ENCODE results near the gene AXL. TPM values are rescaled to one million over a fixed set of nuclear protein-coding genes. Genes with fewer than 3 reads are reported as not detected.

The AXL gene
- total and polyA plus RNA-seq, 4 donors, result 4.3 to 24.8 (median 12.1) TPM

DNA sequence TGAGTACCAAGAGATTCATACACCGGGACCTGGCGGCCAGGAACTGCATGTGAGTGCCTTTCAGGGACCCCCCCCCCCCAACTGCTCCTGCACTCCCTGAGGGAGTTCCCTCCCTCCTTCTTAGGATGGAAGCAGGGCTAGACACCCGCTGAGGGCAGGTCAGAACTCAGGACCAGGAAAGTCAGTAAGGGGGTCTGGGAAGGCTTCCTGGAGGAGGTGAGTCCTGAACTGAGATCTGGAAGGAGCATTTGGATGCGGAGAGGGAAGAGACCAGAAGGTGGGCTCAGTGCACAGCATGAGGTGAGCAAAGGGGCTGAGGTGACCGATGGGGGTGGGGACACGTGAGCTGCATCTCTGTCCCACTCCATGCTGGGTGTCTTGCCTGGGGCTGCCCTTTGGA, 34.6 kb downstream of the AXL start:
- Histone ChIP-seq H3K9me3 (ENCODE audit: control insufficient read depth in 4 of 4, low read length in 3 of 4) (no peaks in the 10 kb centered on the region), H3K9ac (ENCODE audit: low read depth in 1 of 2, low read length in 2 of 2) (no peak overlapping the region), H3K4me3 (ENCODE audit: low read depth in 1 of 3, low read length in 3 of 3) (no peak overlapping the region), H3K36me3 (ENCODE audit: control insufficient read depth in 4 of 4, insufficient read depth in 3 of 4, low read depth in 1 of 4, low read length in 3 of 4) (no peaks in the 10 kb centered on the region), H3K27ac (ENCODE audit: low read depth in 1 of 2, low read length in 2 of 2) (no peak overlapping the region), H3K4me1 (ENCODE audit: control insufficient read depth in 4 of 4, insufficient read depth in 4 of 4, low read length in 3 of 4) (no peaks in the 10 kb centered on the region), H3K27me3 (ENCODE audit: control insufficient read depth in 4 of 4, insufficient read depth in 4 of 4, low read length in 3 of 4) (no peaks in the 10 kb centered on the region)
- TF ChIP-seq FOXA1 (IDR thresholded peaks at IDR 0.05) (no peak), ATF3 (IDR thresholded peaks at IDR 0.05) (no peak), GABPA (IDR thresholded peaks at IDR 0.05 in 1 of 2, conservative IDR thresholded peaks at IDR 0.05 in 1 of 2) (no peak), EGR1 (IDR thresholded peaks at IDR 0.05; ENCODE audit: low read depth in 2 of 2) (no peak), RXRA (IDR thresholded peaks at IDR 0.05) (no peak), RAD21 (IDR thresholded peaks at IDR 0.05) (no peak), ZBTB33 (IDR thresholded peaks at IDR 0.05) (no peak), HNF4A (conservative IDR thresholded peaks at IDR 0.05) (no peak), JUND (IDR thresholded peaks at IDR 0.05) (no peak), REST (IDR thresholded peaks at IDR 0.05) (no peak), TAF1 (conservative IDR thresholded peaks at IDR 0.05) (no peak), FOXA2 (IDR thresholded peaks at IDR 0.05) (no peak), MAX (IDR thresholded peaks at IDR 0.05) (no peak), NR2F2 (IDR thresholded peaks at IDR 0.05) (no peak), SP1 (IDR thresholded peaks at IDR 0.05) (no peak), HNF4G (IDR thresholded peaks at IDR 0.05) (no peak), YY1 (IDR thresholded peaks at IDR 0.05) (no peak)
- TF ChIP-seq, protein P1, sequence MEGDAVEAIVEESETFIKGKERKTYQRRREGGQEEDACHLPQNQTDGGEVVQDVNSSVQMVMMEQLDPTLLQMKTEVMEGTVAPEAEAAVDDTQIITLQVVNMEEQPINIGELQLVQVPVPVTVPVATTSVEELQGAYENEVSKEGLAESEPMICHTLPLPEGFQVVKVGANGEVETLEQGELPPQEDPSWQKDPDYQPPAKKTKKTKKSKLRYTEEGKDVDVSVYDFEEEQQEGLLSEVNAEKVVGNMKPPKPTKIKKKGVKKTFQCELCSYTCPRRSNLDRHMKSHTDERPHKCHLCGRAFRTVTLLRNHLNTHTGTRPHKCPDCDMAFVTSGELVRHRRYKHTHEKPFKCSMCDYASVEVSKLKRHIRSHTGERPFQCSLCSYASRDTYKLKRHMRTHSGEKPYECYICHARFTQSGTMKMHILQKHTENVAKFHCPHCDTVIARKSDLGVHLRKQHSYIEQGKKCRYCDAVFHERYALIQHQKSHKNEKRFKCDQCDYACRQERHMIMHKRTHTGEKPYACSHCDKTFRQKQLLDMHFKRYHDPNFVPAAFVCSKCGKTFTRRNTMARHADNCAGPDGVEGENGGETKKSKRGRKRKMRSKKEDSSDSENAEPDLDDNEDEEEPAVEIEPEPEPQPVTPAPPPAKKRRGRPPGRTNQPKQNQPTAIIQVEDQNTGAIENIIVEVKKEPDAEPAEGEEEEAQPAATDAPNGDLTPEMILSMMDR (IDR thresholded peaks at IDR 0.05; ENCODE audit: low read depth, low read length, missing input control), result no peak
- DNase-seq (ENCODE audit: low spot score), result no peak
- 89% methylated on average over 6 of the region's 6 CpGs for WGBS

Data from liver (tissue), 9 donors.